Gastroesophageal sphincter (tissue), 4 donors: Measurements from ENCODE around the gene TTBK2. TPM values are rescaled to one million over a fixed set of nuclear protein-coding genes. Genes with fewer than 3 reads are reported as not detected.
A peak's percentile ranks its signal among the peaks of the same experiment; 100 is the strongest.

Experiments
- ATAC-seq: fragments of 150-250 bp; one replicate; pipeline ENCODE4 v1.9.1; 2016; ENCODE audit warnings: mild to moderate bottlenecking, moderate library complexity
- H3K27ac ChIP-seq, 4 donors: fragments of 200-600 bp; sonication (generic) in 3 of 4; 1 replicate in 3 of 4; 2 replicates in 1 of 4; pipeline ENCODE4 v1.5.1; 2016 to 2019
- H3K27me3 ChIP-seq: fragments of 200-600 bp; sonication (generic); one replicate; pipeline ENCODE4 v1.5.1; 2019
- H3K36me3 ChIP-seq, 2 donors: fragments of 200-600 bp; sonication (generic); one replicate each; pipeline ENCODE4 v1.5.1; 2019; ENCODE audit warnings: control low read depth in 1 of 2
- H3K4me1 ChIP-seq, 3 donors: fragments of 200-600 bp; sonication (generic); 1 replicate in 2 of 3; 2 replicates in 1 of 3; pipeline ENCODE4 v1.5.1; 2016 to 2019; ENCODE audit warnings: control low read depth in 2 of 3
- H3K4me3 ChIP-seq, 2 donors: fragments of 200-600 bp; sonication (generic); one replicate each; pipeline ENCODE4 v1.5.1; 2019; ENCODE audit warnings: mild to moderate bottlenecking in 1 of 2, moderate library complexity in 1 of 2
- H3K9me3 ChIP-seq, 3 donors: fragments of 200-600 bp; sonication (generic); one replicate each; pipeline ENCODE4 v1.5.1; 2017 to 2019; ENCODE audit warnings: control low read depth in 2 of 3
- EP300 ChIP-seq: sonication (generic); formaldehyde crosslinking; IDR thresholded peaks from one replicate; pipeline ENCODE4 v1.6.1; 2017; ENCODE audit warnings: antibody characterized with exemption, mild to moderate bottlenecking
- POLR2A ChIP-seq, 2 donors: fragments of 450-650 bp; IDR thresholded peaks; one replicate each; pipeline ENCODE4 v1.6.1; 2017; ENCODE audit warnings: antibody characterized with exemption in 2 of 2, mild to moderate bottlenecking in 2 of 2, moderate library complexity in 1 of 2
- POLR2AphosphoS5 ChIP-seq: sonication (generic); formaldehyde crosslinking; IDR thresholded peaks from one replicate; pipeline ENCODE4 v1.6.1; 2017; ENCODE audit warnings: antibody characterized with exemption
- WGBS, 2 donors: methylation state at CpG; one replicate each; pipeline ENCODE4 v1.1.5; 2018; ENCODE audit warnings: low coverage in 1 of 2; 5-methylcytosine and 5-hydroxymethylcytosine counted together
- total RNA-seq, 4 donors: library from RNA; depleted of rRNA; stranded (reverse); fragments of >200 nt; gene quantifications; one replicate each; pipeline ENCODE4 v1.1.0, GENCODE V29; 2016
- TF ChIP-seq, protein P1 (sequence below), 4 experiments: fragments of 200-600 bp in 2 of 4; fragments of 450-650 bp in 2 of 4; sonication (generic) in 1 of 4; IDR thresholded peaks; one replicate each; pipeline ENCODE4 v1.5.1; 2017 to 2019; ENCODE audit warnings: antibody characterized with exemption in 4 of 4, mild to moderate bottlenecking in 2 of 4, moderate library complexity in 2 of 4

Gene TTBK2
- total RNA-seq, 4 donors from 2014 or later: 21.2 to 24.4 (median 23.2) TPM

GRCh38 chr15:42931702-42932486 is 11.3 kb upstream of the TTBK2 start:
- H3K4me1 ChIP-seq: peaks cover 0 to 2% (median 0%) of the 10 kb centered on the region in 3 donors
- 73 to 88% methylated on average over 4 to 7 of the region's 7 CpGs for WGBS, 2 donors
- no peak for ATAC-seq
- H3K9me3 ChIP-seq: no peaks in the 10 kb centered on the region
- no peaks in the 10 kb centered on the region for H3K36me3 ChIP-seq
- TF ChIP-seq POLR2A (IDR thresholded peaks at IDR 0.05): no peak
- TF ChIP-seq, protein P1, sequence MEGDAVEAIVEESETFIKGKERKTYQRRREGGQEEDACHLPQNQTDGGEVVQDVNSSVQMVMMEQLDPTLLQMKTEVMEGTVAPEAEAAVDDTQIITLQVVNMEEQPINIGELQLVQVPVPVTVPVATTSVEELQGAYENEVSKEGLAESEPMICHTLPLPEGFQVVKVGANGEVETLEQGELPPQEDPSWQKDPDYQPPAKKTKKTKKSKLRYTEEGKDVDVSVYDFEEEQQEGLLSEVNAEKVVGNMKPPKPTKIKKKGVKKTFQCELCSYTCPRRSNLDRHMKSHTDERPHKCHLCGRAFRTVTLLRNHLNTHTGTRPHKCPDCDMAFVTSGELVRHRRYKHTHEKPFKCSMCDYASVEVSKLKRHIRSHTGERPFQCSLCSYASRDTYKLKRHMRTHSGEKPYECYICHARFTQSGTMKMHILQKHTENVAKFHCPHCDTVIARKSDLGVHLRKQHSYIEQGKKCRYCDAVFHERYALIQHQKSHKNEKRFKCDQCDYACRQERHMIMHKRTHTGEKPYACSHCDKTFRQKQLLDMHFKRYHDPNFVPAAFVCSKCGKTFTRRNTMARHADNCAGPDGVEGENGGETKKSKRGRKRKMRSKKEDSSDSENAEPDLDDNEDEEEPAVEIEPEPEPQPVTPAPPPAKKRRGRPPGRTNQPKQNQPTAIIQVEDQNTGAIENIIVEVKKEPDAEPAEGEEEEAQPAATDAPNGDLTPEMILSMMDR (IDR thresholded peaks at IDR 0.05): no peak
- TF ChIP-seq EP300: no peak
- TF ChIP-seq POLR2AphosphoS5: no peak
- H3K4me3 ChIP-seq: no peak overlapping the region
- no peaks in the 10 kb centered on the region for H3K27me3 ChIP-seq
- no peak overlapping the region for H3K27ac ChIP-seq

GRCh38 chr15:42929306-42929848 is 8.8 kb upstream of the TTBK2 start:
- Histone ChIP-seq H3K4me3 (no peak overlapping the region), H3K4me1 (peaks cover 0 to 5% (median 0%) of the 10 kb centered on the region in 3 donors), H3K27ac (no peak overlapping the region), H3K27me3 (no peaks in the 10 kb centered on the region), H3K9me3 (no peaks in the 10 kb centered on the region), H3K36me3 (no peaks in the 10 kb centered on the region)
- TF ChIP-seq EP300: no peak
- TF ChIP-seq, protein P1 (IDR thresholded peaks at IDR 0.05): no peak
- no peak for TF ChIP-seq POLR2AphosphoS5
- TF ChIP-seq POLR2A (IDR thresholded peaks at IDR 0.05): no peak
- WGBS, 2 donors: 41 to 45% methylated on average over 2 of the region's 2 CpGs
- ATAC-seq: no peak

DNA sequence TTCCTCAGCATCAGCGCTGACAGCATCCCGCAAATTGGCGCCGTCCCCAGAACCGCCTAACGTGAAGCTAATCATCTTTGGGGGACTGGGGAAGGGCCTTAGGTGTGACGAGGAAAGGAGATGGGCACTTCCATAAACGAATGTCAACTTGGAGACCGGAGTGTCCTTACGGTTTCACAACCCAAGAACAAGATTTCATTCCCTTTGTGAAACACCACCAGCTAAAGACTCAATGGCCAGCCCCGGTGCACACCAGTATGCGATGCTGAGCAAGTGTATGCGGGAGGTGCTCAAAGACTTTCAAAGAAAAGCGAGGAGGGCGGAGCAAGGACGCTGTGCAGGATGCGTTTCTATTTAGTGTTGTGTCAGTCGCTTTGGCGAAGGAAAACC is 759 bp upstream of the TTBK2 start:
- ATAC-seq: peak; percentile 15
- Histone ChIP-seq H3K9me3 (no peaks in the 10 kb centered on the region), H3K4me1 (peaks cover 0 to 40% (median 0%) of the 10 kb centered on the region in 3 donors), H3K36me3 (no peaks in the 10 kb centered on the region), H3K27me3 (no peaks in the 10 kb centered on the region), H3K4me3 (peak overlapping the region; percentile 92 to 98), H3K27ac (peak overlapping the region; percentile 68 to 97 (median 90))
- no peak for TF ChIP-seq POLR2A (IDR thresholded peaks at IDR 0.05)
- TF ChIP-seq POLR2AphosphoS5: no peak
- TF ChIP-seq EP300: no peak
- TF ChIP-seq, protein P1 (IDR thresholded peaks at IDR 0.05): no peak
- WGBS, 2 donors: 0% methylated on average over 6 to 17 of the region's 19 CpGs

DNA sequence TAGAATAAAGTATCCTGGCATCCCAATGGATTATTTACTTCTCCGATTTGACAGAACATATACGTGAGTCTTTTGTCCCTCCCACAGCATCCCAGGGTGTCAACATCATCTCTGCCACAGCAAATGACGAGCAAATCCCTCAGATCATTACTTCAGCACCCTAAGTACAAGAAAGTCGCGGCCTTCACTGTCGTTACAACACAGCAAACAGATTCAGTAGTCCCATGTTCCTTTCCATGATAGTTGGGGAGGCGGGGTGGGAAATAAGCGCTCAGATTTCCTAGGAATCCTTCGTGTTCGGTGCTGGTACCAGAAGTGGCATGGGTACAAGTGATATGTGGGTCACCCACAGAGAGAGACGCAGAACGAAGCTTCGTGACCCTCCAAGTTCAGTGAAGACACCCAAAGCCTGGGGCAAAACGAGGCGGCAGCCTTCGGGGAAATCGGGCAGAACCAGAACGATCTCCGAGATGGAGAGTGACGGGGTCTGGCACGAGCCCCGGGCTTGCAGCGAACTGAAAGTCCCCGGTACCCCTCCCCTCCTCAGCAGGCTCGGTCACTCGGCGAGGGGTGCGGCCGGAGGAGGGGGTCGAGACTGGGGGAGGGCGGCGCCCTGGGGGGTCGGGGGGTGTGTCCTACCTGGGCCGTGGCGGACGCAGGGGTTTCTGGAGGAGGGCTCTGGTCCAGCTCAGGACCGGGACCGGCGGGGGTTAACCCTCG is 619 bp downstream of the TTBK2 start:
- peak overlapping the region; percentile 92 to 98 for H3K4me3 ChIP-seq
- no peaks in the 10 kb centered on the region for H3K36me3 ChIP-seq
- peak; percentile 9 for ATAC-seq
- peaks cover 0 to 40% (median 0%) of the 10 kb centered on the region in 3 donors for H3K4me1 ChIP-seq
- TF ChIP-seq POLR2A (IDR thresholded peaks at IDR 0.05): no peak
- TF ChIP-seq, protein P1 (IDR thresholded peaks at IDR 0.05): no peak
- TF ChIP-seq POLR2AphosphoS5: peak; percentile 25
- no peak for TF ChIP-seq EP300
- no peaks in the 10 kb centered on the region for H3K27me3 ChIP-seq
- peak overlapping the region; percentile 83 to 97 (median 90) for H3K27ac ChIP-seq
- WGBS, 2 donors: 0% methylated on average over 6 of the region's 40 CpGs
- no peaks in the 10 kb centered on the region for H3K9me3 ChIP-seq
